Endothelial cell of umbilical vein (primary cell): Measurements from ENCODE around the gene NFATC1. TPM values are rescaled to one million over a fixed set of nuclear protein-coding genes. Genes with fewer than 3 reads are reported as not detected.

ENCODE experiments used
- BruUV-seq: library from RNA; stranded (reverse); fragments of 400-500 nt; replicated peaks from 2 replicates; lab custom pipeline; 2021; lab: Mats Ljungman, UMichigan
- CTCF ChIA-PET: fragments of 300-600, 350-600 bp; sonication (Branson Sonifier 250); formaldehyde crosslinking; loops from one replicate; lab custom pipeline; 2021; ENCODE audit warnings: antibody characterized with exemption, inconsistent platforms; lab: Charles Lee
- POLR2A ChIA-PET: fragments of 300-600, 350-600 bp; sonication (Branson Sonifier 250); formaldehyde crosslinking; loops from one replicate; lab custom pipeline; 2021; ENCODE audit warnings: antibody characterized with exemption, inconsistent platforms; lab: Charles Lee
- DNase-seq: peaks from one replicate; pipeline ENCODE4 v3.0.0-alpha.2; 2011; ENCODE audit warnings: low read depth, low spot score
- FAIRE-seq: peaks from 2 replicates; lab custom pipeline; 2011; peaks lifted over from hg19 to GRCh38; lab: Jason Lieb, UNC
- H2AFZ ChIP-seq: 2 replicates; pipeline ENCODE4 v1.6.0; 2012; ENCODE audit warnings: low read depth, low read length, control low read depth, inconsistent platforms
- H3K27ac ChIP-seq: 2 replicates; pipeline ENCODE4 v1.5.1; 2011; ENCODE audit warnings: low read depth, mild to moderate bottlenecking, control low read depth, low read length, moderate library complexity; ENCODE audit not compliant: insufficient read depth
- H3K27me3 ChIP-seq, 2 experiments: 2 replicates each; pipeline versions ENCODE4 v1.6.0 to v1.6.1; 2011; ENCODE audit warnings: low read length in 2 of 2, mixed read lengths in 1 of 2; ENCODE audit not compliant: control insufficient read depth in 2 of 2, insufficient read depth in 2 of 2
- H3K36me3 ChIP-seq, 2 experiments: 2 replicates in 1 of 2; 3 replicates in 1 of 2; pipeline ENCODE4 v1.5.1; 2011; ENCODE audit warnings: low read length in 2 of 2, mild to moderate bottlenecking in 1 of 2, moderate library complexity in 1 of 2; ENCODE audit not compliant: control insufficient read depth in 2 of 2, insufficient read depth in 2 of 2; ENCODE audit errors: extremely low read depth in 1 of 2
- H3K4me1 ChIP-seq: 3 replicates; pipeline ENCODE4 v1.5.1; 2011; ENCODE audit warnings: mild to moderate bottlenecking, low read length; ENCODE audit not compliant: control insufficient read depth, insufficient read depth; ENCODE audit errors: extremely low read depth
- H3K4me2 ChIP-seq: 2 replicates; pipeline ENCODE4 v1.6.1; 2011; ENCODE audit warnings: low read length, control low read depth, mixed read lengths; ENCODE audit not compliant: insufficient read depth
- H3K4me3 ChIP-seq, 3 experiments: fragments of 200-600 bp in 1 of 3; sonication (generic), shearing (Covaris generic) in 1 of 3; replicated peaks in 1 of 3; 2 replicates each; pipeline ENCODE4 v1.5.1; 2011 to 2016; ENCODE audit warnings: control low read depth in 3 of 3, low read length in 3 of 3, mild to moderate bottlenecking in 2 of 3, inconsistent platforms in 1 of 3, low read depth in 1 of 3, moderate library complexity in 1 of 3; ENCODE audit not compliant: insufficient read depth in 1 of 3
- H3K79me2 ChIP-seq: 2 replicates; pipeline ENCODE4 v1.6.0; 2012; ENCODE audit warnings: low read length, inconsistent platforms; ENCODE audit not compliant: control insufficient read depth, insufficient read depth
- H3K9ac ChIP-seq: replicated peaks from 2 replicates; pipeline ENCODE3; 2011; ENCODE audit warnings: low read length, control low read depth; ENCODE audit not compliant: insufficient read depth; ENCODE audit errors: extremely low read depth
- H3K9me1 ChIP-seq: replicated peaks from 3 replicates; pipeline ENCODE4 v1.6.0; 2011; ENCODE audit warnings: mild to moderate bottlenecking, low read length; ENCODE audit not compliant: control insufficient read depth, insufficient read depth; ENCODE audit errors: extremely low read depth
- H3K9me3 ChIP-seq: replicated peaks from 2 replicates; pipeline ENCODE4 v1.5.1; 2012; ENCODE audit warnings: low read length, inconsistent platforms; ENCODE audit not compliant: control insufficient read depth, insufficient read depth
- H4K20me1 ChIP-seq: replicated peaks from 2 replicates; pipeline ENCODE3; 2011; ENCODE audit warnings: mild to moderate bottlenecking, low read length; ENCODE audit not compliant: control insufficient read depth, insufficient read depth; ENCODE audit errors: extremely low read depth
- EZH2 ChIP-seq: IDR thresholded peaks from 2 replicates; pipeline ENCODE4 v1.6.1; 2012; ENCODE audit warnings: borderline replicate concordance, low read depth, mild to moderate bottlenecking, moderate library complexity, low read length, inconsistent platforms; ENCODE audit not compliant: severe bottlenecking
- FOS ChIP-seq: IDR thresholded peaks from 2 replicates; pipeline ENCODE4 v1.6.1; 2011; ENCODE audit warnings: mild to moderate bottlenecking, low read length, moderate library complexity, borderline replicate concordance; ENCODE audit not compliant: insufficient read depth
- GATA2 ChIP-seq: IDR thresholded peaks from 2 replicates; pipeline ENCODE4 v1.7.0; 2011; ENCODE audit warnings: low read depth, mild to moderate bottlenecking, moderate library complexity, mixed read lengths, low read length; ENCODE audit not compliant: insufficient read length, insufficient read depth
- JUN ChIP-seq: IDR thresholded peaks from 2 replicates; pipeline ENCODE4 v1.6.1; 2011; ENCODE audit warnings: borderline replicate concordance, low read depth; ENCODE audit not compliant: insufficient read length, insufficient read depth
- MYC ChIP-seq: IDR thresholded peaks from one replicate; pipeline ENCODE4 v1.6.1; 2011; ENCODE audit warnings: mild to moderate bottlenecking, low read depth, low read length
- POLR2A ChIP-seq: IDR thresholded peaks from 2 replicates; pipeline ENCODE4 v1.6.1; 2012; ENCODE audit warnings: low read depth, mild to moderate bottlenecking, control low read depth, low read length
- POLR2AphosphoS5 ChIP-seq: IDR thresholded peaks from 2 replicates; pipeline ENCODE4 v1.6.1; 2012; ENCODE audit warnings: low read depth, mild to moderate bottlenecking, control low read depth, low read length, moderate library complexity; ENCODE audit not compliant: insufficient read depth
- dilution Hi-C: fragments of 300-500 bp; cut with MboI; formaldehyde crosslinking; loops from one replicate; pipeline ENCODE4 v1.15.0; 2019; ENCODE audit warnings: low sequenced_read_pairs; ENCODE audit not compliant: extremely low pct_ligation_motif_present
- intact Hi-C: fragments of 100-400 bp; cut with micrococcal nuclease; formaldehyde crosslinking; loops from one replicate; pipeline ENCODE4 v1.10.0; 2022
- polyA plus RNA-seq, 4 experiments: library from polyadenylated mRNA; depleted of rRNA in 3 of 4; stranded (reverse) in 3 of 4; unstranded in 1 of 4; fragments of >200 nt; gene quantifications; 2 replicates each; pipeline versions ENCODE4 v1.2.1 to v1.2.3, GENCODE V29; 2011 to 2012; ENCODE audit warnings: missing spikeins in 1 of 4
- total RNA-seq: library from RNA; stranded (reverse); gene quantifications from 2 replicates; pipeline ENCODE4 v1.2.3, GENCODE V29; 2021
- TF ChIP-seq, protein P1 (sequence below): IDR thresholded peaks from 2 replicates; pipeline ENCODE4 v1.6.1; 2011; ENCODE audit not compliant: insufficient read depth, insufficient read length
- TF ChIP-seq, protein P2 (sequence below), 2 donors: IDR thresholded peaks; 1 replicate in 1 of 2; 2 replicates in 1 of 2; pipeline ENCODE4 v1.5.1; 2011; ENCODE audit warnings: low read length in 2 of 2, mild to moderate bottlenecking in 2 of 2, moderate library complexity in 2 of 2, control low read depth in 1 of 2, inconsistent platforms in 1 of 2, low read depth in 1 of 2; ENCODE audit not compliant: insufficient read depth in 1 of 2; ENCODE audit errors: extremely low read depth in 1 of 2

The NFATC1 gene
- total and polyA plus RNA-seq, 2 donors (not counting 3 experiments of a cell fraction or from before 2014, with no cell fraction given) = 11.1 to 30.0 TPM

DNA sequence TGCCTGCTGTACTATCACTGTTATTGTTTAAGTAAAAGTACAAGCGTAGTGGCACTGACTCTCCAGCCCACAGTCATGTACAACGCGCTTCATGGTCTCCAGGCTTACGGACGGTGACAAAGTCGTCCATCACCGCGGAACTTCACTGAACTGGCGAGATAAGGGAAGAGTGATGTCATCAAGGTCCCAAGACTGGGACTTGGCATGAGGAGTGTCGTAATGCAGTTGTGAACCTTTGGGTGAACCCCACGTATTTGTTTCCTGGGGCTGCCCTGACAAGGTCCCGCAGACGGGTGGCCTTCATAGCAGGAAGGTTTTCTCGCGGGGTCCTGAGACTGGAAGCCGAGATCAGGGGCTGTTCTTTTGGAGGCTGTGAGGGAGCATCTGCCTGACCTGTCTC lies 17.3 kb downstream of the NFATC1 start:
- BruUV-seq = no TSS peak
- Histone ChIP-seq H3K4me3 (no peak overlapping the region), H3K9me1 (no peaks in the 10 kb centered on the region), H3K27me3 (no peaks in the 10 kb centered on the region), H3K9me3 (no peaks in the 10 kb centered on the region), H3K4me2 (no peak overlapping the region), H3K27ac (no peak overlapping the region), H3K9ac (no peak overlapping the region), H3K79me2 (peaks cover 4% of the 10 kb centered on the region), H4K20me1 (no peaks in the 10 kb centered on the region), H2AFZ (no peak overlapping the region), H3K4me1 (peaks cover 12% of the 10 kb centered on the region), H3K36me3 (peaks cover 0 to 8% of the 10 kb centered on the region in 2 experiments)
- dilution Hi-C loops (no loop called here), intact Hi-C loops (no loop called here)
- DNase-seq (peak; percentile 33), FAIRE-seq (no peak)
- TF ChIP-seq POLR2A (no peak), JUN (peak; percentile 9)
- ChIA-PET POLR2A (no interaction called here), CTCF (interaction anchor here (2.6 kb wide), 1 partner anchor 9 kb away, joined by 10 read pairs; no protein-coding TSS in a partner anchor)

DNA sequence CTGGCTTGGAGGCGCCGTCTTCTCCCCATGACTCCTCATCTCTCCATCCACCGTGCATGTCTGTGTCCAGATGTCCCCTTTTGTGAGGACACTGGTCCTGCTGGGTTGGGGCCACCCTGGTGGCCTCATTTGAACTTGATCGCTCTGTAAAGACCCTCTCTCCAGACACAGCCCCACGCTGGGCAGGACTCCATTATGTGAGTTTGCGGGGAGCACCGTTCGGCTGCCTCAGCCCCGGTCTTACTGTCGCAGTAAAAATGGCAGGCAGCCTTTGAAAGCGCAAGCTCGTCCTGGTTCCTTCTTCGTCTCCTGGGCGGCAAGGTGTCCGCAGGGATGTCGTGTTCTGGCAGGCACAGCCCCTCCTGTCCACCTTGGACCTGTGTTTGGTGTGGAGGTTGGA lies 17.7 kb downstream of the NFATC1 start:
- no TSS peak for BruUV-seq
- no peak overlapping the region for H3K9ac ChIP-seq
- no peaks in the 10 kb centered on the region for H3K9me3 ChIP-seq
- POLR2A ChIA-PET = interaction anchor here (0.9 kb wide), 1 partner anchor 95 kb away, joined by 3 read pairs; no protein-coding TSS in a partner anchor
- H3K9me1 ChIP-seq = no peaks in the 10 kb centered on the region
- intact Hi-C loops = no loop called here
- TF ChIP-seq FOS = no peak
- TF ChIP-seq EZH2 = no peak
- no peak for TF ChIP-seq POLR2A
- TF ChIP-seq, protein P1, sequence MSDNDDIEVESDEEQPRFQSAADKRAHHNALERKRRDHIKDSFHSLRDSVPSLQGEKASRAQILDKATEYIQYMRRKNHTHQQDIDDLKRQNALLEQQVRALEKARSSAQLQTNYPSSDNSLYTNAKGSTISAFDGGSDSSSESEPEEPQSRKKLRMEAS = no peak
- TF ChIP-seq MYC = no peak
- TF ChIP-seq POLR2AphosphoS5 = no peak
- TF ChIP-seq JUN = no peak
- TF ChIP-seq GATA2 = no peak
- TF ChIP-seq, protein P2, sequence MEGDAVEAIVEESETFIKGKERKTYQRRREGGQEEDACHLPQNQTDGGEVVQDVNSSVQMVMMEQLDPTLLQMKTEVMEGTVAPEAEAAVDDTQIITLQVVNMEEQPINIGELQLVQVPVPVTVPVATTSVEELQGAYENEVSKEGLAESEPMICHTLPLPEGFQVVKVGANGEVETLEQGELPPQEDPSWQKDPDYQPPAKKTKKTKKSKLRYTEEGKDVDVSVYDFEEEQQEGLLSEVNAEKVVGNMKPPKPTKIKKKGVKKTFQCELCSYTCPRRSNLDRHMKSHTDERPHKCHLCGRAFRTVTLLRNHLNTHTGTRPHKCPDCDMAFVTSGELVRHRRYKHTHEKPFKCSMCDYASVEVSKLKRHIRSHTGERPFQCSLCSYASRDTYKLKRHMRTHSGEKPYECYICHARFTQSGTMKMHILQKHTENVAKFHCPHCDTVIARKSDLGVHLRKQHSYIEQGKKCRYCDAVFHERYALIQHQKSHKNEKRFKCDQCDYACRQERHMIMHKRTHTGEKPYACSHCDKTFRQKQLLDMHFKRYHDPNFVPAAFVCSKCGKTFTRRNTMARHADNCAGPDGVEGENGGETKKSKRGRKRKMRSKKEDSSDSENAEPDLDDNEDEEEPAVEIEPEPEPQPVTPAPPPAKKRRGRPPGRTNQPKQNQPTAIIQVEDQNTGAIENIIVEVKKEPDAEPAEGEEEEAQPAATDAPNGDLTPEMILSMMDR (IDR thresholded peaks at IDR 0.05; ENCODE audit: extremely low read depth in 1 of 2, insufficient read depth in 1 of 2, low read depth in 1 of 2, low read length in 2 of 2) = no peak
- CTCF ChIA-PET = interaction anchor here (1.1 to 2.6 kb wide), 5 partner anchors 10 to 94 kb away, joined by 3 to 10 read pairs (median 3); partner anchors contain the start of gene NFATC1
- no peaks in the 10 kb centered on the region for H3K27me3 ChIP-seq
- DNase-seq (no peak), FAIRE-seq (no peak)
- no peak overlapping the region for H3K4me2 ChIP-seq
- peaks cover 4% of the 10 kb centered on the region for H3K79me2 ChIP-seq
- no peak overlapping the region for H3K4me3 ChIP-seq
- H2AFZ ChIP-seq = no peak overlapping the region
- dilution Hi-C loops = no loop called here
- peaks cover 0 to 9% of the 10 kb centered on the region in 2 experiments for H3K36me3 ChIP-seq
- H3K27ac ChIP-seq = no peak overlapping the region
- peaks cover 12% of the 10 kb centered on the region for H3K4me1 ChIP-seq
- H4K20me1 ChIP-seq = no peaks in the 10 kb centered on the region
